ENCODE measurements around the gene PLA2G4A.
A peak's percentile ranks its signal among the peaks of the same experiment; 100 is the strongest.

Gene PLA2G4A

GRCh38 chr1:186980400-186980799 is 151.7 kb downstream of the PLA2G4A start:
- no peaks in the 10 kb centered on the region for H3K27me3 ChIP-seq (ENCODE audit: insufficient read depth, poor library complexity, severe bottlenecking)
- TF ChIP-seq POLR2AphosphoS5 (IDR thresholded peaks at IDR 0.05; ENCODE audit: low read depth) (no peak), CTCF (IDR thresholded peaks at IDR 0.05; ENCODE audit: insufficient read depth, low read length) (no peak), REST (IDR thresholded peaks at IDR 0.05; ENCODE audit: insufficient replicate concordance, low read depth) (no peak), SPI1 (IDR thresholded peaks at IDR 0.05; ENCODE audit: borderline replicate concordance, low read depth) (no peak), GABPA (IDR thresholded peaks at IDR 0.05; ENCODE audit: low read depth) (no peak)
- no peak for DNase-seq (ENCODE audit: low read depth in 1 of 2, low spot score in 1 of 2)

GRCh38 chr1:186982116-186982515 is 153.4 kb downstream of the PLA2G4A start:
- TF ChIP-seq POLR2AphosphoS5 (IDR thresholded peaks at IDR 0.05; ENCODE audit: low read depth) (no peak), GABPA (IDR thresholded peaks at IDR 0.05; ENCODE audit: low read depth) (no peak), CTCF (IDR thresholded peaks at IDR 0.05; ENCODE audit: insufficient read depth, low read length) (no peak), SPI1 (IDR thresholded peaks at IDR 0.05; ENCODE audit: borderline replicate concordance, low read depth) (no peak)
- H3K27me3 ChIP-seq (ENCODE audit: insufficient read depth, poor library complexity, severe bottlenecking), result no peaks in the 10 kb centered on the region
- H3K4me3 ChIP-seq (replicated peaks; ENCODE audit: insufficient read depth, low read length), result no peak overlapping the region
- DNase-seq (ENCODE audit: low read depth in 1 of 2, low spot score in 1 of 2), result no peak
- peak overlapping the region; percentile 71 for H3K27ac ChIP-seq (replicated peaks)

More at GRCh38 chr1:186980400-186980799, 151.7 kb downstream of the PLA2G4A start:
- Histone ChIP-seq H3K4me3 (replicated peaks; ENCODE audit: insufficient read depth, low read length) (no peak overlapping the region), H3K27ac (replicated peaks) (no peak overlapping the region)

- Histone ChIP-seq H3K4me3 (replicated peaks; ENCODE audit: insufficient read depth, low read length) (no peak overlapping the region), H3K27ac (replicated peaks) (peak overlapping the region; percentile 71), H3K27me3 (ENCODE audit: insufficient read depth, poor library complexity, severe bottlenecking) (no peaks in the 10 kb centered on the region)
- DNase-seq (ENCODE audit: low read depth in 1 of 2, low spot score in 1 of 2), result peak; percentile 64 to 85
- TF ChIP-seq SPI1 (IDR thresholded peaks at IDR 0.05; ENCODE audit: borderline replicate concordance, low read depth) (peak; percentile 38; the same call in 1 of the 2 replicates), GABPA (IDR thresholded peaks at IDR 0.05; ENCODE audit: low read depth) (no peak), POLR2AphosphoS5 (IDR thresholded peaks at IDR 0.05; ENCODE audit: low read depth) (peak; percentile 73)
Observed at GRCh38 chr1:186983327-186983726, 154.6 kb downstream of the PLA2G4A start.

- no peak for DNase-seq (ENCODE audit: low read depth in 1 of 2, low spot score in 1 of 2)
- H3K27me3 ChIP-seq (ENCODE audit: insufficient read depth, poor library complexity, severe bottlenecking), result no peaks in the 10 kb centered on the region
- H3K4me3 ChIP-seq (replicated peaks; ENCODE audit: insufficient read depth, low read length), result no peak overlapping the region
- H3K27ac ChIP-seq (replicated peaks), result no peak overlapping the region
- TF ChIP-seq GABPA (IDR thresholded peaks at IDR 0.05; ENCODE audit: low read depth) (no peak), SPI1 (IDR thresholded peaks at IDR 0.05; ENCODE audit: borderline replicate concordance, low read depth) (no peak), REST (IDR thresholded peaks at IDR 0.05; ENCODE audit: insufficient replicate concordance, low read depth) (no peak), CTCF (IDR thresholded peaks at IDR 0.05; ENCODE audit: insufficient read depth, low read length) (no peak)
Observed at GRCh38 chr1:186984959-186985358, 156.2 kb downstream of the PLA2G4A start.
